ENCODE results near the gene MLLT10. TPM values are rescaled to one million over a fixed set of nuclear protein-coding genes. Genes with fewer than 3 reads are reported as not detected.

MLLT10 gene
- total RNA-seq, 1 experiment from 2014 or later, result 72.3 TPM

DNA sequence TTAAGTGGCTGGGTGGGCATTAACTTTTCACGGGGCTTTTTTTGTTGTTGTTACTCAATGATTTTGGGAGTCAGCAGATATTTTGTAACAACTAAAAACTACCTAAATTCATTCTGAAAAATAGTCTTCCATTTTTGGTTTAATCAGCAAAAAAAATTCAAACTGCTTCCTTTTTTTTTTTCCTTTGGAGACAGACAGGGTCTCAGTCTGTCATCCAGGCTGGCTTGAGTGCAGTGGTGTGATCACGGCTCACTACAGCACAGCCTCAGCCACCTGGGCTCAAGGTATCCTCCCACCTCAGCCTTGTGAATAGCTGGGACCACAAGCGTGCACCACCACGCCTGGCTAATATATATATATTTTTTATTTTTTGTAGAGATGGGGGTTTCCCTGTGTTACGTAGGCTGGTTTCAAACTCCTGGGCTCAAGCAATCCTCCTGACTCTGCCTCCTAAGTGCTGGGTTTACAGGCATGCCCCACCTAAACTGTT lies 45.0 kb upstream of the MLLT10 start:
- H4K8ac ChIP-seq (replicated peaks; ENCODE audit: insufficient read length, low read depth, low read length), result no peak overlapping the region
- no peak overlapping the region for H2AFZ ChIP-seq (ENCODE audit: low read length)
- no peaks in the 10 kb centered on the region for H3K27me3 ChIP-seq (ENCODE audit: insufficient read depth, low read length)
- H3K4me1 ChIP-seq (ENCODE audit: insufficient read depth, low read length), result no peaks in the 10 kb centered on the region
- no peaks in the 10 kb centered on the region for H3K9me3 Mint-ChIP-seq
- H3T11ph ChIP-seq (ENCODE audit: low read length), result no peak overlapping the region
- no peak overlapping the region for H2BK20ac ChIP-seq (ENCODE audit: low read depth, low read length, poor library complexity, severe bottlenecking)
- WGBS (ENCODE audit: extremely low coverage, insufficient read length, low lambda C conversion rate), result no CpG with 5 or more reads among the region's 5 CpGs
- H4K91ac ChIP-seq (ENCODE audit: insufficient read length, low read depth, low read length), result no peak overlapping the region
- H2BK12ac ChIP-seq (ENCODE audit: insufficient read length, low read depth, low read length), result no peak overlapping the region
- no peaks in the 10 kb centered on the region for H3K79me1 ChIP-seq (ENCODE audit: insufficient read depth, low read depth, low read length, poor library complexity, severe bottlenecking)
- H3K9ac ChIP-seq (ENCODE audit: extremely low read depth, insufficient read length, low read length), result no peak overlapping the region
- H2BK5ac ChIP-seq (ENCODE audit: insufficient read length, low read length), result no peak overlapping the region
- H2BK15ac ChIP-seq (ENCODE audit: low read depth, low read length), result no peak overlapping the region
- no peak overlapping the region for H3K56ac ChIP-seq (ENCODE audit: insufficient read length, low read depth, low read length)
- no peak overlapping the region for H2BK120ac ChIP-seq (ENCODE audit: low read depth, low read length, poor library complexity, severe bottlenecking)
- H3K14ac ChIP-seq (ENCODE audit: insufficient read depth, low read length), result no peak overlapping the region
- H3K18ac ChIP-seq (ENCODE audit: insufficient read length, low read depth, low read length), result no peak overlapping the region
- no peak for DNase-seq
- no peaks in the 10 kb centered on the region for H3K27me3 Mint-ChIP-seq (ENCODE audit: low read depth)
- no peak overlapping the region for H2AK5ac ChIP-seq (ENCODE audit: insufficient read length, low read length)
- H3K27ac ChIP-seq (ENCODE audit: insufficient read length, low read depth, low read length), result no peak overlapping the region
- no peak overlapping the region for H3K4ac ChIP-seq (ENCODE audit: low read depth, low read length)
- no peaks in the 10 kb centered on the region for H3K79me2 ChIP-seq (ENCODE audit: insufficient read depth, low read length)
- peak overlapping the region; percentile 21 to 74 (median 55); a peak in 3 of 7 replicates for H3K27ac Mint-ChIP-seq
- no peaks in the 10 kb centered on the region for H3K23me2 ChIP-seq (ENCODE audit: insufficient read length, low read depth, low read length, poor library complexity, severe bottlenecking)
- H3K4me3 Mint-ChIP-seq, result no peak overlapping the region
- H3K4me2 ChIP-seq (ENCODE audit: insufficient read depth, insufficient read length, low read length), result no peak overlapping the region
- H3K36me3 Mint-ChIP-seq (ENCODE audit: insufficient read depth in 1 of 3, low read depth in 3 of 3), result peaks cover 0 to 12% (median 12%) of the 10 kb centered on the region in 3 experiments; a peak in 4 of 7 replicates
- TF ChIP-seq, protein P1, sequence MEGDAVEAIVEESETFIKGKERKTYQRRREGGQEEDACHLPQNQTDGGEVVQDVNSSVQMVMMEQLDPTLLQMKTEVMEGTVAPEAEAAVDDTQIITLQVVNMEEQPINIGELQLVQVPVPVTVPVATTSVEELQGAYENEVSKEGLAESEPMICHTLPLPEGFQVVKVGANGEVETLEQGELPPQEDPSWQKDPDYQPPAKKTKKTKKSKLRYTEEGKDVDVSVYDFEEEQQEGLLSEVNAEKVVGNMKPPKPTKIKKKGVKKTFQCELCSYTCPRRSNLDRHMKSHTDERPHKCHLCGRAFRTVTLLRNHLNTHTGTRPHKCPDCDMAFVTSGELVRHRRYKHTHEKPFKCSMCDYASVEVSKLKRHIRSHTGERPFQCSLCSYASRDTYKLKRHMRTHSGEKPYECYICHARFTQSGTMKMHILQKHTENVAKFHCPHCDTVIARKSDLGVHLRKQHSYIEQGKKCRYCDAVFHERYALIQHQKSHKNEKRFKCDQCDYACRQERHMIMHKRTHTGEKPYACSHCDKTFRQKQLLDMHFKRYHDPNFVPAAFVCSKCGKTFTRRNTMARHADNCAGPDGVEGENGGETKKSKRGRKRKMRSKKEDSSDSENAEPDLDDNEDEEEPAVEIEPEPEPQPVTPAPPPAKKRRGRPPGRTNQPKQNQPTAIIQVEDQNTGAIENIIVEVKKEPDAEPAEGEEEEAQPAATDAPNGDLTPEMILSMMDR (conservative IDR thresholded peaks at IDR 0.05), result no peak
- H4K20me1 ChIP-seq (ENCODE audit: control insufficient read depth, insufficient read depth, insufficient read length), result no peaks in the 10 kb centered on the region
- H3K9me3 ChIP-seq (ENCODE audit: control insufficient read depth, low read depth, low read length), result no peaks in the 10 kb centered on the region
- H4K5ac ChIP-seq (ENCODE audit: insufficient read length, low read depth, low read length), result no peak overlapping the region
- no peak overlapping the region for H3K23ac ChIP-seq (ENCODE audit: insufficient read length, low read depth, low read length)
- H3K4me1 Mint-ChIP-seq, result peaks cover 19 to 26% of the 10 kb centered on the region in 2 experiments
